ENCODE measurements around the gene CRTAP.
"Not testable (repeated sequence)": the region's sequence is repeated elsewhere in the genome, so short reads cannot be mapped to it uniquely, and the experiment has no call there.

The CRTAP gene

DNA sequence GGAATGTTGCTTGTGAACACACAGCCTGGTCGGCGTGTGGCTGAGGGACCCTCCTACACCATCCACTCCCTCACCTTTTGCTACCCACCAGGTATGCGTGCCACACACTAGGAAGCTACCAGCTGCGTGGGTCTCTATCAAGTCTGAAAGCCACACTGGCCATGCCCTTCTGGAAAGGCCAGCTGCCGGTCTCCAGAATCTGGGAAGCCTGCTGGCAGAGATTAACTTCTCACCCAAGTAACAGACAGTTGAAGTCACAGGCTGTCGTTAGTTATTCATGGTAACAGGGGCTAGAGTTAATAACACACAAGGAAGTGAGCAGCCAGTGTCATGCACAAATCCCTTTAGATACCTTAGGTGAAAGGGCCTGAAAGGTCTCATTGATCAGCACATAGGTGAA, 56.7 kb downstream of the CRTAP start:
- in situ Hi-C loops (cut with HindIII; ENCODE audit: low sequenced_read_pairs) = no loop called here

DNA sequence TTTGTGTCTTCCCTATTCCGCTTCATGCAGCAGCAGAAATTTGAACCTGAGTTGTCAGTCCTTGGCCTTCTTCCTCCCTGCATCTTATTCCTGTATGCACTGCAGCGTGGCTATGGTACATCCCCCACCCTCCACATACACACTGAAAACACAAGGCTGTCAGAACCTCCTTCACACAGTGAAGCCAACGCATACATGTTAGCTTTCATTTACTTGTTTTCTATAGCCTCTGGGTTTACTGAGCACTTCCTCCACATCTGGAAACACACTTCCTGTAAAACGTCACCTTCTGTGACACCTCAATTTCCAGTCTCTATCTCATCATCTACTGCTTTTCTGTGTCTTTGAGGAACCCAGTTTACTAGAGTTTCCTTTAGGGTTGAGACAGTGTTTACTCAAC, 57.8 kb downstream of the CRTAP start:
- in situ Hi-C loops (cut with HindIII; ENCODE audit: low sequenced_read_pairs) = no loop called here

DNA sequence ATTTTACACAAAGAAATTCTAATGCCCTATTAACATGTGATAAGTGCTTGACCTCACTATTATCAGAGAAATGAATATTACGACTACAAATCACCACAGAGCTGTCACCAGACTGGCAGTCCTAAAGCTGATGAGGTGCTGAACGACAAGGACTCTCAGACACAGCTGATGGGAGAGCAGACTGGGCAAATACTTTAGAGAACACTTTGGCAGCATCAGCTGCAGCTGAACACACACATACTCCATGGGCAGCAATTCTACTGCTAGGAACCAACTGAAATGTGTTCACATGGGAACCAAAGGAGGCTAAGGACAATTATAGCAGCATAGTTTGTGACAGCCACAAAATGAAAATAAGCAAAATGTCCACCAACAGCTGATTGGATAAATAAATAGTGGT, 59.3 kb downstream of the CRTAP start:
- in situ Hi-C loops (cut with HindIII; ENCODE audit: low sequenced_read_pairs) = no loop called here

DNA sequence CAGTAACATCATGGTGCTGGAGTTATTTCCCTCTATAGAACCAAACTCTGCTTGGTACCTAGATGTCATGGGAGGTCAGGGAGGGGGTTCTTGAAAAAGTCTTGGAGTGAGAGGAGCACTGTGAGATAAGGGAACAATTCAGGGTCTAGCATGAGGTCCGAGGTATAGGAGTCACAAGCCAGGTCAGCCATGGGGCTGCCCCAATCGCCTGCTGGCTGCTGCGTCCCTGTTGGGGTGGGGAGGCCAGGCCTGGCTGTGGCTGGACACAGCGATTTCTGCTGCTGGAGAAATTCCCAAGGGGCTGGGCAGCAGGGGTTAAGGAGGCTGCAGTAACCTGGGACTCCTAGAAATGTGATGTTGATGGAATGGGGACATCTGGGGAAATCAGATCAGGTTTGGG, 59.9 kb downstream of the CRTAP start:
- in situ Hi-C loops (cut with HindIII; ENCODE audit: low sequenced_read_pairs) = no loop called here

DNA sequence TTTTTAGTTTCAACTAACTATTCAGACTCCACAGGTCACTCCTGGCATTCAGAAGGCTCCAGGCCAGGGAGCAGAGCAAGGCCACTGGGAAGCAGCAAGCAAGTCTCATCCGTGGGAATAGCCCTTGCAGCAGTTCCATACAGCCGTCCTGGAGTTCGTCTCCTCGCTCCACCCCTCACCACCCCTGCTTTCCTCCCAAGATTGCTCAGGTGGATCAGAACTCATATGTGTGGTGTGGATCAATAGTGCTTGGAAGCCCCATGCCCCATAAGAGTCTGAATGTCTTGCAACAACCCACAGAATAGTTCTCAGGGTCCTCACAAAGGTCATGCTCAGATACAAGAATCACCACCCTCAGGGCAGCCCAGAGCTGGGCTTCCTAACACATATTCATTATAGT, 60.3 kb downstream of the CRTAP start:
- in situ Hi-C loops (cut with HindIII; ENCODE audit: low sequenced_read_pairs) = no loop called here

DNA sequence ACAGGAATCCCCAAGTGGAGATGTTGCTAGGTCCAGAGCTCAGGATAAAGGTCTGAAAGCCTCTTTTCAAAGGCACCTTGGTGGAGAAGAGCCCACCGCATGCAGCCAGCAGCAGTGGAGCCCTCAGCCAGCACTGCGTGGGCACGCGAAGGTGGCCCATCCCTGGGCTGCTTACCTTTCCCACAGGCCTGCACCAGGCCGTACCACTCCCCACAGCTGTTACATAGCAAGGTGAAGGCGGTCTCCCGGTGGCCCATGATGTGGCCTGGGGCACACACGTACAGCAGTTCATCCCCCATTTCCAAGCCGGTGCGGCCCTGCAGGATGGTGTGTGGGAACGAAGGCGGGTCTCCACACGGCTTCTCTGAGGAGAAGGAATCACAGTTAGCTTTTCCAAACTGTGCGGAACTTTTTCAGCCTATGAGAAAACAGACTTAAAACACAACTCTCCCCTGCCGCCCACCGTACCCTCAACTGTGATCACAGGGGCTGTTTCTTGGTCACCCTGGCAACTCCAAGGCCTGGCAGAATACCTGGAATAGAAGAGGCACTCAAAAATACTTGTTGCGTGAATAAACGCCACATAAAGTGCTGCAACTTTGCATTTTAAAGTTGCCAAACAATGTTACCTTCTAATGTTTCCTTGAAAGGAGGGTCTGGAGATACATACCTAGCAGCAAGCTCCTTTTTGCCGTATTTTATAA, 61.0 kb downstream of the CRTAP start:
- in situ Hi-C loops (cut with HindIII; ENCODE audit: low sequenced_read_pairs) = no loop called here

DNA sequence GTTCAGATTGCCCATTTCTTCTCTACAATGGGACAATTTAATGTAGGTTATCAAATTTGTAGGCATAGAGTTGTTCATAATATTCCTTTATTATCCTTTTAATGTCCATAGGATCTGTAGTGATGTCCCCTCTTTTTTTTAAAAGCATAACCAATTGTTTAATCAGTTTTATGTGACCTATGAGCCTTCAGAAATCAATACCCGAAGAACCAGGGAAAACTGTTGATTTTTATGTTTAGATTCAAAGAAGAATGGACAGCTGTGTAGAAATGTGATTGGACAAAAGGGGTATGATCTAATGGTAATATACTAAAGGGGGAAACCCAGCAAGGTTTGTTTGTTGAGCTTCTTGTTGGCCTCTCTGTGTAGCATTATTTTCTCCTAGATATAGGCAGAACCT, 65.3 kb downstream of the CRTAP start:
- in situ Hi-C loops (cut with HindIII; ENCODE audit: low sequenced_read_pairs) = no loop called here

DNA sequence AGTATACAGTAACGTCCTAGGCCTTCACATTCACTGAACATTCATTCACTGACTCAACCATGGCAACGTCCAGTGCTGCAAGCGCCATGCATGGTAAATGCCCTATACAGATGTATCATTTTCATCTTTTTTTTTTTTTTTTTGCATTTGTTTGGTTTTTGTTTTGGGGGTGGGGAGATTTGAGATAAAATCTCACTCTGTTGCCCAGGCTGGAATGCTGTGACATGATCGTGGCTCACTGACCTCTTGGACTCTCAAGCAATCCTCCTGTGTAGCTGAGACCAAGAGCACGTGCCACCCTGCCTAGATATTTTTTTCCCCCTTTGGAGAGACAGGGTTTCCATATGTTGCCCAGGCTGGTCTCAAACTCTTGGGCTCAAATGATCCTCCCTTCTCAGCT, 67.4 kb downstream of the CRTAP start:
- in situ Hi-C loops (cut with HindIII; ENCODE audit: low sequenced_read_pairs) = no loop called here

DNA sequence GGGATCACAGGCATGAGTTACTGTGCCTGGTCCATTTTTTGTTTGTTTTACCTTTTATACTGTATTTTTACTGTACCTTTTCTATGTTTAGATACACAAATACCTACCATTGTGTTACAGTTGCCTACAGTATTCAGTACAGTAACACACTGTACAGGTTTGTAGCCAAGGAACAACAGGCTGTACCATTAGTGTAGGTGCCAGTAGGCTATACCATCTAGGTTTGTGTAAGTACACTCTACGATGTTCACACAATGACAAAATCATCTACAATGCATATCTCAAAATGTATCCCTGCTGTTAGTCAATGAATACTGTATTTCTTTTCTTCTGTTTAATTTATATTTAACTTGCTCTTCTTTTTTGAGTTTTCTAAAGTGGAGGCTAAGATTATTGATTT, 67.8 kb downstream of the CRTAP start:
- in situ Hi-C loops (cut with HindIII; ENCODE audit: low sequenced_read_pairs) = not testable (repeated sequence)

DNA sequence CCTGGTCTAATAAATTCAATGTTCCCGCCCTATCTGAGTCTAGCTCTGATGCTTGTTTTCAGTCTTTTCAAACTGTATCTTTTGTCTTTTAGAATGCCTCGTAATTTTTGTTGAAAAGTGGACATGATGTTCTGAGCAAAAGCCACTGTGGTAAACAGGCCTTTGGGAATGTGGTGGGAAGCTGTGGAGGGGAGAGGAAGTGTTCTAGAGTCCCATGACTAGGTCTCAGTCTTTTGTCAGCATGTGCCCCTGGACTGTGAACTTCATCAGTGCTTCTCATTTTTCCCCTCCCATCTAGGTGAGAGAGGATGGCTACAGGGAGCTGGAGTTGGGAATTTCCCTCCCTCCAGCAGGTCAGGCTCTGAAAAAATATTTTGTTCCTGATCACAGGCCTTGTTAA, 71.0 kb downstream of the CRTAP start:
- in situ Hi-C loops (cut with HindIII; ENCODE audit: low sequenced_read_pairs) = no loop called here

DNA sequence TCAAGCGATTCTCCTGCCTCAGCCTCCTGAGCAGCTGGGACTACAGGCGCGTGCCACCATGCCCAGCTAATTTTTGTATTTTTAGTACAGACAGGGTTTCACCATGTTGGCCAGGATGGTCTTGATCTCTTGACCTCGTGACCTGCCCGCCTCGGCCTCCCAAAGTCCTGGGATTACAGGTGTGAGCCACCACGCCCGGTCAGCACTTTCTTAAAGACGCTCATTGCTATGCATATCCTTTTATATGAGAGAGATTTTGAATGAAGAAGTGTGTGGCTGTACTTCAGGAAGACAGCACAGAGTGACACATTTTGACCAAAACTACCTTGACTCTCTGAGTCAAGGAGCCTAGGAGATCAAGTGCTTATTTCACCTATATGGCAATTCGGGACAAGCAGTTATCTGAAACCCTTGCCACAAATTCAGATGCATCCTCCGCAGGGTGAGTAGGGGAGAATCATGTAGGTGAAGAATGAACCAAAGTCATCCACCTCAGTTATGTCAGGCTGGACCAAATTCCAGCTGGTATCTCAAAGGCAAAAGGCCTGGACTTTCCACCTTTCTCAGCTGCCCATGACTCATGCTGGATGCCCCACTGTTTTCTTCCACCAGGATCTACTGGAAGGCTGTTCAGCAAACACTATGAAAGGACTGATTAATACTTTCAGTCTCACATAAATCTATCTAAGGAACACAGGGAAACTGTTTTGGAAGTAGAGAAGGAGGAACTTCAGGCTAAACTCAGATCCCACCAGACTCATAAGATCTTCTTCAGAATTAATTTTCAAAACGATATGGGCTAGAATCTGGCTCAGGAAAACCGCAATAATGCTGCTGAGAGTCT, 72.9 kb downstream of the CRTAP start:
- in situ Hi-C loops (cut with HindIII; ENCODE audit: low sequenced_read_pairs) = no loop called here

DNA sequence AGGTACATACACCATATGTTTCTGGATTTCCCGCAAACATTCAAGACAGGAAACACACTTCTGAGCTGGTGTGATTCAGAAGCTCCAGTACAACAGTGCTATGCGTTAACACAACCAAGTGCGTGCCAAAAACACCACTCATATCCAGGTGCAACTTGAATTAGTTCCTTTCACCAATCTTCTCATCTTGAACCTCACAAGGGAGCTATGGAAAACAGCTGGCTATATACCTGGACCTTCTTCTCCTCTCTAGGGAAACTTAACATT, 73.5 kb downstream of the CRTAP start:
- in situ Hi-C loops (cut with HindIII; ENCODE audit: low sequenced_read_pairs) = no loop called here

DNA sequence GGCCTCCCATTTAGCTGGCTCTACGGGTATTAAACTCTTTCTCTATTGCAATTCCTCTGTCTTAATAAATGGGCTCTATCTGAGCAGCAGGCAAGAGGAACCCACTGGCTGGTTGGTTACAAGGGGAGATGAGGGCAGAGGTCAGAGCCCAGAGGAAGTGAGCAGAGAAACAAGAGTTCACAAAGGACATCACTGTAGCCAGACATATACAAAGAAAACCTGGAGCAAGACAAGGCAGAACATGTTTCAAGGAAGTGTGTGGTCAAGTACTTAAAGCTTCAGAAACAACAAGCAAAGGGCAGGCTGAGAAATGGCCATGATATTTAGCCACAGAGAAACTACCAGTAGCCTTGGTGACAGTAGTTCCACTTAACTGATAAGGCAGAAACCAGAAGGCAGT, 80.5 kb downstream of the CRTAP start:
- in situ Hi-C loops (cut with HindIII; ENCODE audit: low sequenced_read_pairs) = no loop called here

DNA sequence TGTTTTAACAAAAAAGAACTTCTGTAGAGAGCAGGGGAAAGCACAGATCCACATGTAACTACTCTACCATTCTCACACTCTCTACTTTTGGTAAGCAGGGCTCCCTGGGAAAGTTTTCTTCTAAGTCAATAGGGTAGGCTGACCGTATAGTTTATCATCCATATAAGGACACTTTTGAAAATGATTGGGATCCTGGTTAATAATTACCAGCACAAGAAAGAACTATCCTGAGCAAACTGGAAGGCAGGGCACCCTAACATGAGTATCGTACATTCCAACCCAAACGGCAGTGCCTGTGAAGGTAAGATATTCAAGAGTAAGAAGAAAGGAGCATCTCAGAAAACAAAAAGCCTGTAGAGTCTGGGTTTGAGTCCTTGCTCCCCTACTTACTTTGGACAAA, 82.7 kb downstream of the CRTAP start:
- in situ Hi-C loops (cut with HindIII; ENCODE audit: low sequenced_read_pairs) = no loop called here

Measured in DLD1 (cell line).